Activated T-helper 1 cell treated with Interleukin-2 at 50 U/mL for 16 hours (primary cell): ENCODE data around the gene FAM118A.
"Not testable (repeated sequence)": the region's sequence is repeated elsewhere in the genome, so short reads cannot be mapped to it uniquely, and the experiment has no call there.

Source experiments
- DNase-seq: peaks from one replicate; pipeline ENCODE4 v3.0.0-alpha.2; 2020; ENCODE audit warnings: low read depth

Gene FAM118A

GRCh38 chr22:45284705-45285262 lies 24.9 kb upstream of the FAM118A start, which contains the start of gene UPK3A:
Gene UPK3A, plus strand, starts transcription at chr22:45284949. Its CDS starts 65 bp downstream, at chr22:45285014.
- DNase-seq = peak; percentile 37

DNA sequence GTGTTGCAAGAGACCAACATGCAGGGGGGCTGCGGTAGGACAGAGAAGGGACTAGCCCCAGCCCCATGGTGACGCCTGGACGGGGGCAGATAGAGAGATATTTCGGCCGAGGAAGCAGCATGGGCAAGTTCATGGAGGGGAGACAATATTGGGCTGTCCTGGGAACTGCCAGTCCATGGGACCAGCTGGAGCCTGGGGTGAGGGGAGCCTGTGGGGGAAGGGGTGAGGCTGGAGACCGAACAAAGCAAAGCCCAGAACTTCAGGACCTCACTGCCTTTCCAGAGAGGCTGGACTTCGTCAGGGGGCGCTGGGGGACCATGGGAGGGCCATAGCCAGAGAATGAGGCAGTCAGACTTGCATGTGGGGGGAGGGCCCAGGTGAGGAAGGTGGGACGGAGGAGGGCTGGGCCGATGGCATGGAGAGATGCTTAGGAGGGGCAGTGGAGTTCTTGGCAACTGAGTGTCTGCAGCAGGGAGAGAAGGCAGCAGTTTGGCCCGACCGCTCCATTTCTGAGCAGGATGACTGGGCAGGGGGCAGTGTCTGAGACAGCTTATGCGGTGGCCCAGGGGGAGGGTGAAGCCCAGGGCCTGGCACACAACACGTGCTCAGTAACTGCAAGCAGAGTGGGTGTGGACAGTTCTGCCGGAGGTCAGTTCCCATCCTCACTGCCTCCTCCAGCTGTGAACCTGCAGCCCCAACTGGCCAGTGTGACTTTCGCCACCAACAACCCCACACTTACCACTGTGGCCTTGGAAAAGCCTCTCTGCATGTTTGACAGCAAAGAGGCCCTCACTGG lies 24.3 kb upstream of the FAM118A start:
- DNase-seq = no peak

DNA sequence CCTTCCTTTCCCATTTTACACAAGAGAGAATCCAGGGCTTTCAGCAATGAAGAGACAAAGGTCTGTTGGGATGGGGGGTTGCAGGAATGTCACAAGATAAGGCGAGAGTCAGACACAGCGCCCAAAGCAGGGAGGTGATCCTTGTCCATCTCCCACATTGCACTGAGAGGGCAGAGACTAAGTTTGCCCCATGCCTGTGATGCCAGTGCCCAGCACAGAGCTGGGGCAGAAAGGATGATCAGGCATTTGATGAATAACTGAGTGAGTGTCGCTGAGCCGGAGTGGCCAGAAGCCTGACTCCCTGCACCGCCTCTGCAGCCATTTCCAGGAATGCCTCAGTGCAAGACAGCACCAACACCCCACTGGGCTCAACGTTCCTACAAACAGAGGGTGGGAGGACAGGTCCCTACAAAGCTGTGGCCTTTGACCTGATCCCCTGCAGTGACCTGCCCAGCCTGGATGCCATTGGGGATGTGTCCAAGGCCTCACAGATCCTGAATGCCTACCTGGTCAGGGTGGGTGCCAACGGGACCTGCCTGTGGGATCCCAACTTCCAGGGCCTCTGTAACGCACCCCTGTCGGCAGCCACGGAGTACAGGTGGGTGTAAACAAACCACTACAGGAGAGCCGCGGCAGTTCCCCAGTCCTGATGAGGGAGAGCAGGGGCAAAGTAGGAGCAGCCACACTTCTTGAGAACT lies 22.7 kb upstream of the FAM118A start:
- DNase-seq = no peak

- no peak for DNase-seq
These were observed 19.3 kb upstream of the FAM118A start for GRCh38 chr22:45290410-45290936.

- no peak for DNase-seq
These were observed 18.4 kb upstream of the FAM118A start for GRCh38 chr22:45291061-45291930.

- DNase-seq = no peak
These were observed 17.8 kb upstream of the FAM118A start for GRCh38 chr22:45291931-45292290.

- no peak for DNase-seq
These were observed 16.8 kb upstream of the FAM118A start for GRCh38 chr22:45292731-45293442.

GRCh38 chr22:45294030-45294429 lies 15.7 kb upstream of the FAM118A start:
- DNase-seq = no peak

GRCh38 chr22:45295004-45295403 lies 14.7 kb upstream of the FAM118A start:
- not testable (repeated sequence) for DNase-seq

GRCh38 chr22:45295492-45295891 lies 14.2 kb upstream of the FAM118A start:
- DNase-seq = no peak

DNA sequence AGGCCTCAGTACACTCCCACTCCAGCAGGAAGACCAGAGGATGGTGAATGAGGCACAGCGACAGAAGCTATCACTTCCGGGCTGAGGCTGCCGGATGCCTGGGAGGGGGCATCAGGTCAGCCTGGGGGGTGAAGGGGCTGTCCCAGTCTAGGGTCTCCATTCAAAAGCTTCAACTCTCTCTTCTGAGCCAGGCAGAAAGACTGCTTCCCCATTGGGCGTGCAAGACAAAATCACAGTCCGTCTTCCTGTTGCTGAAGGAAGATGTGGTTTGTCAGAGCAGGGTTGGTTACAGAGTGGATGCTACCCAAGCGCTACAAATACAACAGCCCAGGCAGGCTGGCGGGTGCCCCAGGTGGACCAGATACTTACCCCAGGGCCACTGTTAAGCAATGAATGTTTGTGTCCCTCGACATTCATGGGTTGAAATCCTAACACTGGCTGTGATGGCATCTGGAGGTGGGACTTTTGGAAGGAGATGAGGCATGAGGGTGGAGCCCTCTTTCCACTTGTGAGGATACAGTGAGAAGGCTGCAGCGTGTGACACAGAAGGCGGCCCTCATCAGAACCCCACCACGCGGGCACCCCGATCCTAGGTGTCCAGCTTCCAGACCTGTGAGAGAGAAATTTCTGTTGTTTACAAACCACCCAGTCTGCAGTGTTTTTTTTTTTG lies 13.0 kb upstream of the FAM118A start:
- peak; percentile 12 for DNase-seq

DNA sequence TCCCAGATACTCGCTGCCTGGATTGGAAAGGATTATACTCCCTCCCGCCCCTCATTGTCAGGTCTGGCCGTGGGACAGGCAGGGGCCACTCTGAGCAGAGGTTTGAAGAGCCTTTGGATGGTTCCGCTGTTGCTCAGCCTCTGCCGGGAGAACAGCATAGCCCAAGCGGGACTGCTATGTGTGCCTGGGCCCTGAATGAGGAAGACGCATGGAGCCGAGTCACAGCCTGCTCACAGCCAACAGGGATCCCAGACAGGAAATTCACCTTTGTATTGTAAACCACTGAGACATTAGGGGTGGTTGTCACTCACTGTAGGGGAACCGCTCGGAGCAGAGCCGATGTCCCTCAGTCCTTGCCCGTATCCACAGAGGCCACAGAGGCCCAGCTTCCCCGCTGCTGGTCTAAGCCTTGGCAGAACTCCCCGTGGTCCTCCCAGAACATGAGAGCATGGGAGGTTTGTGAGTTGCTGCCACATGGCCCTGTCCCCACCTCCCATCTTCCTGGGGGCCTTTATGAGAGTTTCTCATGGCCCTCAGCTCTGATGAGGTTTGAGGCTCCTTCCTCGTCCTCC lies 10.7 kb upstream of the FAM118A start:
- no peak for DNase-seq

DNA sequence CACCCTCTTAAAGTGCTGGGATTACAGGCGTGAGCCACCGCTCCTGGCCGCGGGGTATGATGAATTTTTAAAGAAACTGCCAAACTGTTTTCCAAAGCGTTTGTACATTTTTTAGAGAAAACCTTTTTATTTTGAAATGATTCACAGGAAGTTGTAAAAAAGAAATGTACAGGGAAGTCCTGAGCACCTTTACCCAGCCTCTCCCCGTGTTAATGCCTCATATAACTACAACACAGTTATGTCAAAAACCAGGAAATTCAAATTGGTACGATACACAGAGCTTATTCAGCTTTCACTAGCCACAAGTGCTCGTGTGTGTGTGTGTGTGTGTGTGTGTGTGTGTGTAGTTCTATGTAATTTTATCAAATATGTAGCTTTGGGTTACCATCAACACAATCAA lies 7.0 kb upstream of the FAM118A start:
- no peak for DNase-seq

- DNase-seq = no peak
These were observed 6.6 kb upstream of the FAM118A start for GRCh38 chr22:45303181-45303580.

DNA sequence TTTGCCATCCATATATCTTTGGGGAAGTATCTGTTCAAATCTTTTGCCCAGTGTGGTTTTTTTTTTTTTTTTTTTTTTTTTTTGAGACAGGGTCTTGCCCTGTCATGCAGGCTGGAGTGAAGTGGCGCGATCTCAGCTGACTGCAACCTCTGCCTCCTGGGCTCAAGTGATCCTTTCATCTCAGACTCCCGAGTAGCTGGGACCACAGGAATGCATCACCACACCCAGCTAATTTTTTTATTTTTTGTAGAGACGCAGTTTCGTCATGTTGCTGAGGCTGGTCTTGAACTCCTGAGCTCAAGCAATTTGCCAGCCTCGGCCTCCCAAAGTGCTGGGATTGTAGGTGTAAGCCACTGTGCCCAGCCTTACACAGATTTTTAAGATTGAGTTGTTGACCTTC lies 4.8 kb upstream of the FAM118A start:
- no peak for DNase-seq

GRCh38 chr22:45305456-45306075 lies 4.2 kb upstream of the FAM118A start:
- DNase-seq = no peak

DNA sequence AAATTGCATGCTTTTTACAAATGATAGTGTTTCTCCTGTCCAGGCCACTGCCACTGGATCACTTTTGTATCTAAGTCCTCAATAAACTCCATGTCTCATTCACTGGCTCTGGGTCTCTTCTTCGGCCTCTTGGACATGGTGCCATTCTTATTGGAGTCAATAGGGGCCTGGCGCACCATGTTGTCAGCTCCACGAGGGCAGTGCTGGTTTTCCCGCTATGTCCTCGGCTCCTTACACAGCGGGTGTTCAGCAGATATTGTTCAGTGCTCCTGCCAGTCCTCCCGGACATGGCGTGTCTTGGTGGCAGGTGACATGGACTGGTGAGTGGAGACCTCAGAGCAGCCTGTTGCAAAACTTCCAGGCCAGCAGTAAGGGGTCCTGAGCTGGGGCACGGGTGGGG lies 3.6 kb upstream of the FAM118A start:
- DNase-seq = no peak

DNA sequence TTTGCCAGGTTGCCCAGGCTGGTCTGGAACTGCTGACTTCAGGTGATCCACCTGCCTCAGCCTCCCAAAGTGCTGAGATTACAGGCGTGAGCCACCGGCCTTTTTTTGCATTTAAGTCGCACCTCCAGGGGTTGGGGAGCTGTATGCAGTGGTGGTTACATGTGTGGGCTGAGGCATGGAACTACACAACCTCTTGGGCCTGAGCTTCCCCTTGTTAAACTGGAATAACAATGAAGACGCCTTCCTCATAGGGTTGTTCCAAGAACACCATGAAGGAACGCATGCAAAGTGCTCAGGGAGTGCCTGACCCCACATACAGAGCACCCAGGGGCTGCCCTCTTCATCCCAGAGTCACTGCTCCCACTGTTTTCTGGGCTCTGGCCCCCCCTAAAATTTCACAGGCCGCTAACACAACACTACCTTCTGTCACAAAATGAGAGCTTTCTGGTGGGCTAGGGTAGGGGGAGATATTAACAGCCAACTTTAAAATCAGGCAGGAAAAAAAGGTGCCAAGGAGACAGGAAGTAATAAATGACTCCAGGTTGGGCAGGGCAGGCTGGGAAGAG lies 1.3 kb upstream of the FAM118A start:
- no peak for DNase-seq

DNA sequence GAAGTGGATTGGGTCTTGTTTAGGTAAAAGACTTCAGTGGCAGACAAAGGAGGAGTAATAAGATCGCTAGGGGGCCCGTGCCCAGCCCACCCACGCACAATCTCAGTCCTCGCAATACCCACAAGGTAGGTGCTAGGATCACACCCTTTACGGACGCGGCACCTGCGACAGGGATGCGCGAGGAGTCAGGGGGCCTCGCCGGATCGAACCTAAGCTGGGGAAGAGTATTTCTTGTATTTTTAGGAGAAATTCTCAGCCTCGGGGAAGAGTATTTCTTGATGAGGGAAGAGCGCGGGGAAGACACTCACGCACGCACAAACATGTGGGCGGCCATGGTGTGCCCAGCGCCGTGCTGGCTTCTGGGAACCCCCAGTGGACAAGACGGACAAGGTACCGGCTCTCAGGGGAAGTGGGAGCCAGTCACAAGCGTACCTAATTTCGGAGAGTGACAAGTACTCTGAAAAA lies 745 bp upstream of the FAM118A start:
- DNase-seq = no peak
